ENCODE measurements around the gene MYO3B. TPM values are rescaled to one million over a fixed set of nuclear protein-coding genes. Genes with fewer than 3 reads are reported as not detected.

The MYO3B gene
- total and polyA plus RNA-seq, 3 donors from 2014 or later, result 1.4 to 3.5 (median 2.5) TPM

DNA sequence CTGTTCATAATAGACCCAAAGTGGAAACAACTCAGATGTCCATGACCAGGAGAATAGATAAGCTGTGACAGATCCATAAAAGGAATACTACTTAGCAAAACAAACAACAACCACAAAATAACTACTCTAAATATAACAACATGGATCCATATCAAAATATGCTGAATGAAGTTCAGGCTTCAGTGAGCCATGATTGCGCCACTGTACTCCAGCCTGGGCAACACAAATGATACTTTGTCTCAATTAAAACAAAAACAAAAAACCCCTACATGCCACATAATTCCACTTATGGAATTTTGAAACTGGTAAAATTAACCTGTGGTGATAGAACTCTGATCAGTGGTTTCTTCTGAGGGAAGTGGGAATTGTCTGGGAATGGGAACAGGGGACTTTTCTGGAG, 11.2 kb upstream of the MYO3B start:
- no peak overlapping the region for H3K27ac ChIP-seq
- no peaks in the 10 kb centered on the region for H3K27me3 ChIP-seq
- no peaks in the 10 kb centered on the region for H3K4me1 ChIP-seq
- intact Hi-C loops (cut with DNase I; ENCODE audit: low total_unique reads), result no loop called here
- TF ChIP-seq CTCF (IDR thresholded peaks at IDR 0.05) (no peak), POLR2A (IDR thresholded peaks at IDR 0.05) (no peak)
- no peak overlapping the region for H3K4me3 ChIP-seq
- no peaks in the 10 kb centered on the region for H3K36me3 ChIP-seq (ENCODE audit: low read depth, missing control alignments)
- WGBS, 2 donors, result 76 to 86% methylated on average over 1 of the region's 1 CpG
- no peak for DNase-seq
- H3K9me3 ChIP-seq, result no peaks in the 10 kb centered on the region

DNA sequence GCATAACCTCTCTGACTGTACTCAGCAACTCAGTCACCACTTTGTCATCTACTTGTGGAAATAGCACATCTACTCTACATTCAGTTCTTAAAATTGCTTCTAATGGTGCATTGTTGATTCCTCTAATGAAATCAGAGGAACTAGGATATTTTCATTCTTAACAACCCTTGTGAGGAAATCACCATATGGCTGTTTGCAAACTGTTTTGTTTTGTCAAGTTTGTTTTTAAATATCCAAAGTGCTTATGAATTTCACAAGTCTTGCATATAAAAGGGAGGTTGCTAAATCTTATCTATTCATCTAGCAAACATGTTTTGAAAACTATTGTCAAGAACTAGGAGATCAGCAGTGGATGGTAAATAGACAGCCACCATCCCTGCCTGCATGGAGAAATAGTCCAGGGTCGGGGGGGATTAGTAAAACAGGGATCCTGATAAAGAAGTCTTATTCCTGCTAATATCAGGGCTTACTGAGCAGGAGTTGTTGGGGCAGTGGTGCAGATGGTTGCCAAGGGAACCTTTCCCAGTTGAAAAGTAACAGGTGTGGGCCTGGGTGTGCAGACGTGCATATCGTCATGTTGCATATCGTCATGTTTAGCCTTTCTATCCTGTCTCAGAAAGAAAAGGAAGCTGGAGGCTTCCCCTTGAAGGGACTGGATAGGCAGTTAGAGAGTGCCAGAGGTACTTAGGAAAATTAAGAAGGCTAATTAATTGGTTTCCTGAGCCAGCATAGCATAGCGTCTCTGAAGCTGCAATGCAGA, 7.5 kb upstream of the MYO3B start:
- TF ChIP-seq POLR2A (IDR thresholded peaks at IDR 0.05), result no peak
- TF ChIP-seq CTCF (IDR thresholded peaks at IDR 0.05), result no peak
- no peak overlapping the region for H3K4me3 ChIP-seq
- H3K27ac ChIP-seq, result no peak overlapping the region
- H3K9me3 ChIP-seq, result no peaks in the 10 kb centered on the region
- no peaks in the 10 kb centered on the region for H3K27me3 ChIP-seq
- WGBS, 2 donors, result 86 to 87% methylated on average over 5 of the region's 5 CpGs
- H3K36me3 ChIP-seq (ENCODE audit: low read depth, missing control alignments), result no peaks in the 10 kb centered on the region
- intact Hi-C loops (cut with DNase I; ENCODE audit: low total_unique reads), result no loop called here
- DNase-seq, result no peak
- H3K4me1 ChIP-seq, result no peaks in the 10 kb centered on the region

DNA sequence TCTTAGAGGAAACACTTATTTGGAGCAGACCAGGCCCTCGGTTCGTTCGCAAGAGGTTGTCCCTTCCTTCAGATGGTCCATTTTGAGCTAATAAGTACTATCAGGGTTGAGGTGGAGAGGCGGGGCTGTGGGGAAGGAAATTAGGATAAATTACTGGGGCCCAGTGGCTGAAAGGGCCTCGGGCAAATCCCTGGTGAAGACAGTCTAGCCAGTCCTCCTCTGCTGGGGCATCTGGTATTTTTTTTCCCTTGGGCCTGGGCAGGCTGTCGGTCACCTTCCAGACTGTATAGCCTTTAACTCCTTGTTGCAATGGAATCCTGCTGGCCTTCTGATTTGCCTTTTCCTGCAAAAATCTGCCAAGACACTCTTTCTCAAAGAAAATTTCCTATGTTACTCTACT, 1.7 kb upstream of the MYO3B start:
- H3K36me3 ChIP-seq (ENCODE audit: low read depth, missing control alignments), result no peaks in the 10 kb centered on the region
- H3K4me1 ChIP-seq, result no peaks in the 10 kb centered on the region
- intact Hi-C loops (cut with DNase I; ENCODE audit: low total_unique reads), result no loop called here
- H3K4me3 ChIP-seq, result no peak overlapping the region
- H3K9me3 ChIP-seq, result no peaks in the 10 kb centered on the region
- DNase-seq, result no peak
- H3K27ac ChIP-seq, result no peak overlapping the region
- H3K27me3 ChIP-seq, result no peaks in the 10 kb centered on the region
- TF ChIP-seq CTCF (IDR thresholded peaks at IDR 0.05), result no peak
- TF ChIP-seq POLR2A (IDR thresholded peaks at IDR 0.05), result no peak
- 71 to 77% methylated on average over 6 of the region's 6 CpGs for WGBS, 2 donors

- TF ChIP-seq CTCF (IDR thresholded peaks at IDR 0.05), result no peak
- no peak for TF ChIP-seq POLR2A (IDR thresholded peaks at IDR 0.05)
- intact Hi-C loops (cut with DNase I; ENCODE audit: low total_unique reads), result no loop called here
- Histone ChIP-seq H3K4me3 (no peak overlapping the region), H3K27ac (no peak overlapping the region), H3K27me3 (no peaks in the 10 kb centered on the region), H3K36me3 (ENCODE audit: low read depth, missing control alignments) (no peaks in the 10 kb centered on the region), H3K9me3 (no peaks in the 10 kb centered on the region), H3K4me1 (no peaks in the 10 kb centered on the region)
- no peak for DNase-seq
- WGBS, 2 donors, result 88% methylated on average over 3 of the region's 3 CpGs
Measured at GRCh38 chr2:170180031-170180566, 2.2 kb downstream of the MYO3B start.

DNA sequence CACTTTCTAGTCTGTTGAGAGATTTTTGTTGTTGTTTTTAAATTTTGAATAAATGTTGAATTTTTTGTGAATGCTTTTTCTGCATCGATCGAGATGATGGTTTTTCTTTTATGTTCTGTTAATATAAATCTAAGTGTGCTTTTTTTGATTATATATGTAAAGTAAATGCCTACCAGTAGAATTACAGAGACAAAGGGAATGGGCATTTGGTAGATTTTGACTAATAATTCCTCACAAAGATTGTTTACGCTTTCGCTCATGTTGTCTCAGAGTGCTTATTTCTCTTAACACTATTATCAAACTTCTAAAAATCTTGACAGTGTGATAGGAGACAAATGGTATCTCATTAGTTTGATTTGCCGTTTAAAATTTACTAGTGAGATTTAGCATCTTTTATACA, 3.7 kb downstream of the MYO3B start:
- intact Hi-C loops (cut with DNase I; ENCODE audit: low total_unique reads), result no loop called here
- Histone ChIP-seq H3K27ac (no peak overlapping the region), H3K9me3 (no peaks in the 10 kb centered on the region), H3K4me1 (no peaks in the 10 kb centered on the region), H3K4me3 (no peak overlapping the region), H3K36me3 (ENCODE audit: low read depth, missing control alignments) (no peaks in the 10 kb centered on the region), H3K27me3 (no peaks in the 10 kb centered on the region)
- DNase-seq, result no peak
- 96 to 97% methylated on average over 5 of the region's 5 CpGs for WGBS, 2 donors
- TF ChIP-seq CTCF (IDR thresholded peaks at IDR 0.05) (no peak), POLR2A (IDR thresholded peaks at IDR 0.05) (no peak)
